Measurements from ENCODE around the gene LMO1.

- no peak for TF ChIP-seq CTCF (optimal IDR thresholded peaks at IDR 0.05 in 1 of 3, IDR thresholded peaks at IDR 0.05 in 1 of 3, conservative IDR thresholded peaks at IDR 0.05 in 1 of 3; ENCODE audit: extremely low read depth in 1 of 3, insufficient read depth in 2 of 3, low read length in 3 of 3)
- TF ChIP-seq EZH2 (IDR thresholded peaks at IDR 0.05; ENCODE audit: low read length) = no peak
Measured at GRCh38 chr11:8229299-8230177, 34.1 kb downstream of the LMO1 start.

Measured in keratinocyte (primary cell).